GM23338 (cell line): ENCODE results near the gene SPATA31D3. TPM values are rescaled to one million over a fixed set of nuclear protein-coding genes. Genes with fewer than 3 reads are reported as not detected.

Source experiments
- polyA plus RNA-seq: library from polyadenylated mRNA; unstranded; fragments of >200 nt; fragmentation: Nextera tagmentation; extraction: Ambion mirVana; gene quantifications from 2 replicates; pipeline ENCODE4 v1.2.1, GENCODE V29; 2016
- total RNA-seq: library from RNA; depleted of rRNA; stranded (reverse); fragments of >200 nt; shearing (Covaris generic); gene quantifications from 2 replicates; pipeline ENCODE4 v1.2.3, GENCODE V29; 2014; rRNA removed

The SPATA31D3 gene
- total and polyA plus RNA-seq, 2 experiments from 2014 or later, result not detected

Other genes with a start within 250 kb of the SPATA31D3 start
- not detected in 2 replicates for gene SPATA31D4, start 15.1 kb upstream of the SPATA31D3 start, total RNA-seq
- not detected in 2 replicates for gene SPATA31D4, start 15.1 kb upstream of the SPATA31D3 start, polyA plus RNA-seq
- gene SPATA31D1, start 45.3 kb downstream of the SPATA31D3 start, total RNA-seq, result not detected in 2 replicates
- not detected in 2 replicates for gene SPATA31D1, start 45.3 kb downstream of the SPATA31D3 start, polyA plus RNA-seq